BLaER1 treated with 17β-estradiol and CSF1 and Interleukin-3, amounts not matched to agents 10 nM and 100 nM (cell line): Measurements from ENCODE around the gene GNG7.
A peak's percentile ranks its signal among the peaks of the same experiment; 100 is the strongest.
"Not testable (repeated sequence)": the region's sequence is repeated elsewhere in the genome, so short reads cannot be mapped to it uniquely, and the experiment has no call there.

Experiments
- H3K27ac ChIP-seq, 11 experiments: shearing (Covaris generic); formaldehyde crosslinking; 2 replicates each; pipeline ENCODE4 v1.8.1; 2022
- H3K27me3 ChIP-seq, 11 experiments: shearing (Covaris generic); formaldehyde crosslinking; 2 replicates each; pipeline ENCODE4 v1.8.1; 2022
- H3K36me3 ChIP-seq, 11 experiments: shearing (Covaris generic); formaldehyde crosslinking; 2 replicates each; pipeline ENCODE4 v1.8.1; 2022
- H3K4me1 ChIP-seq, 10 experiments: shearing (Covaris generic); formaldehyde crosslinking; 2 replicates each; pipeline ENCODE4 v1.8.1; 2022
- H3K4me2 ChIP-seq, 11 experiments: shearing (Covaris generic); formaldehyde crosslinking; 2 replicates each; pipeline ENCODE4 v1.8.1; 2022
- H3K4me3 ChIP-seq, 10 experiments: shearing (Covaris generic); formaldehyde crosslinking; 2 replicates each; pipeline ENCODE4 v1.8.1; 2022
- H3K9ac ChIP-seq, 11 experiments: shearing (Covaris generic); formaldehyde crosslinking; 2 replicates each; pipeline ENCODE4 v1.8.1; 2022
- H3K9me3 ChIP-seq, 11 experiments: shearing (Covaris generic); formaldehyde crosslinking; replicated peaks in 1 of 11; 2 replicates each; pipeline ENCODE4 v1.8.1; 2022
- H4K20me1 ChIP-seq, 11 experiments: shearing (Covaris generic); formaldehyde crosslinking; 2 replicates each; pipeline ENCODE4 v1.8.1; 2022
- Cebpa-rat ChIP-seq, 11 experiments: shearing (Covaris generic); IDR thresholded peaks; 2 replicates each; pipeline ENCODE4 v1.8.1; 2022

GNG7 gene

DNA sequence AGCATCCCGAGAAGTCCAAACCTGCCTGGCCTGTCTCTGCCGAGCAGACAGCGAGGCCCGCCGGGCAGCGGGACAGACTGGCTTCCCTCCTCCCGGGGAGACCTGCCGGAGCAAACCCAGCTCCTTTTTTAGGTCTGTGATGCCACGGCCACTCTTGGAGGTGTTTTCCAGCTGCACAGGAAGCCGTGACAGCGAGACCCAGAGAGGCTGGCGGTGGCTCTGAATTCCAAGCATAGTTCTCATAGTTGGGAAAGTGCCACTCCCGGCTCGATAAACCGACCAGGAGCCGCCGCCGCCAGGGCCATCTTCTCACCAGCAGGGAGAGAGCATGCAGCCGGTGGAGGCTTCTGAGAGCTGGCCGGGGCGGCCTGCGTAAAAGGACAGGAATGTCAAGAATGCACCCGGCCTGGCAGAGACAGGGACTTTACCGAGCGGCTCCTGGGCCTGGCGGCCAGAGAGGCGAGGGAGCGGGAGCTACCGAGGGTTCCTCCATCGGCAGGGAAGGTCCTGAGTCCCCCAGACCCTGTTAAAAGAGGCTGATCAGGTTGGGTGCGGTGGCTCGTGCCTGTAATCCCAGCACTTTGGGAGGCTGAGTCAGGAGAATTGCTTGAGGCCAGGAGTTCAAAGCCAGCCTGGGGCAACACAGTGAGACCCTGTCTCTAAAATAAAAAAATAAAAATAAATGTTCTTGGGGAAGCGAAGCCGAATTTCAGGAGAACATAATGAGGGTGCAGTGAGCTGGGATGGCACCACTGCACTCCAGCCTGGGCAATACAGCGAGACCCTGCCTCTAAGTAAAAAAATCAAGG, 161.6 kb downstream of the GNG7 start:
- Histone ChIP-seq H3K9ac (0 out of 22 replicates have a peak overlapping the region, but pooled peaks of 3 of the 11 experiments have one; percentile 4 to 33 (median 19)), H3K36me3 (peaks cover 0 to 14% (median 0%) of the 10 kb centered on the region in 11 experiments; a peak in 7 of 22 replicates), H3K27ac (peak overlapping the region in 4 of 11 experiments; percentile 2 to 48 (median 18); a peak in 5 of 22 replicates), H3K9me3 (no peaks in the 10 kb centered on the region), H3K4me3 (no peak overlapping the region), H3K4me1 (peaks cover 57 to 87% (median 73%) of the 10 kb centered on the region in 10 experiments), H3K27me3 (peaks cover 0 to 8% (median 0%) of the 10 kb centered on the region in 11 experiments; a peak in 2 of 22 replicates), H3K4me2 (peak overlapping the region in 3 of 11 experiments; percentile 13 to 30 (median 13); a peak in 3 of 22 replicates), H4K20me1 (peaks cover 0 to 40% (median 14%) of the 10 kb centered on the region in 11 experiments; a peak in 10 of 22 replicates)
- TF ChIP-seq Cebpa-rat (IDR thresholded peaks at IDR 0.05) = no peak

DNA sequence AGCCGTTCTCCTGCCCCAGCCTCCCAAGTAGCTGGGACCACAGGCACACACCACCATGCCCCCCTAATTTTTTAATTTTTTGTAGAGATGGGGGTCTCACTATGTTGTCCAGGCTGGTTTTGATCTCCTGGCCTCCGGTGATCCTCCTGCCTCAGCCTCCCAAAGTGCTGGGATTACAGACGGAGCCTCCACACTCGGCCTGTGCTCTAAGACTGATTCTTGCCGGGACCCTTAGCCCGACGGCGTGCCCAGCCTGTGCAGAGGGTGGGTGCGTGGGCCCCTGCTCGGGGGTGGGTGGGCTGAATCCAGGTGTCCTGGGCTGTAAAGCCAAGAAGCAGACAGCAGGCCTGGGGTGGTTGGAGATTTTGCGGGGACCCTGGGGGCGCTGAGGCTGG, 162.2 kb downstream of the GNG7 start:
- peaks cover 0 to 34% (median 12%) of the 10 kb centered on the region in 11 experiments; a peak in 10 of 22 replicates for H4K20me1 ChIP-seq
- H3K4me1 ChIP-seq = peaks cover 51 to 85% (median 67%) of the 10 kb centered on the region in 10 experiments
- H3K27me3 ChIP-seq = peaks cover 0 to 8% (median 0%) of the 10 kb centered on the region in 11 experiments; a peak in 2 of 22 replicates
- H3K36me3 ChIP-seq = peaks cover 0 to 14% (median 0%) of the 10 kb centered on the region in 11 experiments; a peak in 7 of 22 replicates
- 0 out of 22 replicates have a peak overlapping the region, but pooled peaks of 1 of the 11 experiments have one; percentile 19 for H3K9ac ChIP-seq
- no peak for TF ChIP-seq Cebpa-rat (IDR thresholded peaks at IDR 0.05)
- peak overlapping the region in 4 of 11 experiments; percentile 2 to 48 (median 18); a peak in 3 of 22 replicates for H3K27ac ChIP-seq
- peak overlapping the region in 5 of 11 experiments; percentile 13 to 30 (median 21); a peak in 4 of 22 replicates for H3K4me2 ChIP-seq
- H3K4me3 ChIP-seq = no peak overlapping the region
- no peaks in the 10 kb centered on the region for H3K9me3 ChIP-seq

DNA sequence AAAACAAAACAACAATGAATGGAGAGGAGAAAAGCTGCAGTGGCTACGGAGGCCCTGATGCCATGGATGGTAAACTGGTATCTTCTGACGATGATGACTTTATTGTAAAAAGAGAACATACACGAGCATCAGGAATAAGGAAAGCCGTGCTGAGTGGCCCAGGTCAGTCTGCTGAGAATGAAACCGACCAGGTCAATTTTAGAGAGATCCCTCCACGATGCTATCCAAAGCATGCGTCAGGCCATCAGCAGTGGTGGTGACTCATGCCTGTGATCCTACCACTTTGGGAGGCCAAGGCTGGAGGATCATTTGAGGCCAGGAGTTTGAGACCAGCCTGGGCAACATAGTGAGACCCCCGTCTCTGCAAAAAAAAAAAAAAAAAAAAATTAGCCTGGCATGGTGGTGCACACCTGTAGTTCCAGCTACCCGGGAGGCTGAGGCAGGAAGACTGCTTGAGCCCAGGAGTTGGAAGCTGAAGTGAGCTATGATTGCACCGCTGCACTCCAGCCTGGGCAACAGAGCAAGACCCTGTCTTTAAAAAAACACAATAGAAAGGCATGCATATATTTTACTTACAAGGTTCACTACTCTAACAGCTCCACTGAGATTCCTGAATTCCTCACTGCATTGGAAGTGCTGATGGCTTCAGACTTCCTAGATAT, 164.3 kb downstream of the GNG7 start:
- no peak overlapping the region for H3K9ac ChIP-seq
- H3K4me1 ChIP-seq = peaks cover 49 to 80% (median 63%) of the 10 kb centered on the region in 10 experiments
- peak overlapping the region in 8 of 11 experiments; percentile 22 to 61 (median 53); a peak in 13 of 22 replicates for H3K4me2 ChIP-seq
- no peaks in the 10 kb centered on the region for H3K9me3 ChIP-seq
- H4K20me1 ChIP-seq = peaks cover 0 to 25% (median 0%) of the 10 kb centered on the region in 11 experiments; a peak in 6 of 22 replicates
- peak overlapping the region in 1 of 11 experiments; percentile 2; a peak in 1 of 22 replicates for H3K27ac ChIP-seq
- no peaks in the 10 kb centered on the region for H3K27me3 ChIP-seq
- no peak for TF ChIP-seq Cebpa-rat (IDR thresholded peaks at IDR 0.05)
- no peak overlapping the region for H3K4me3 ChIP-seq
- peaks cover 0 to 14% (median 0%) of the 10 kb centered on the region in 11 experiments; a peak in 7 of 22 replicates for H3K36me3 ChIP-seq

GRCh38 chr19:2537584-2537983, 164.9 kb downstream of the GNG7 start:
- not testable (repeated sequence) for H3K9ac ChIP-seq, H3K27me3 ChIP-seq, H3K4me3 ChIP-seq, H3K9me3 ChIP-seq
- peaks cover 0 to 18% (median 0%) of the 10 kb centered on the region in 11 experiments; a peak in 5 of 22 replicates for H4K20me1 ChIP-seq
- peak overlapping the region in 3 of 11 experiments; percentile 2 to 21 (median 8); a peak in 1 of 22 replicates for H3K27ac ChIP-seq
- peak overlapping the region in 8 of 11 experiments; percentile 22 to 61 (median 53); a peak in 14 of 22 replicates for H3K4me2 ChIP-seq
- H3K4me1 ChIP-seq = peaks cover 43 to 73% (median 57%) of the 10 kb centered on the region in 10 experiments
- peaks cover 0 to 14% (median 0%) of the 10 kb centered on the region in 11 experiments; a peak in 7 of 22 replicates for H3K36me3 ChIP-seq

GRCh38 chr19:2536461-2536860, 166.0 kb downstream of the GNG7 start:
- Histone ChIP-seq H4K20me1 (peaks cover 0 to 13% (median 0%) of the 10 kb centered on the region in 11 experiments; a peak in 5 of 22 replicates), H3K4me3 (no peak overlapping the region), H3K9ac (peak overlapping the region in 1 of 11 experiments; percentile 10; a peak in 1 of 22 replicates), H3K36me3 (peaks cover 0 to 18% (median 0%) of the 10 kb centered on the region in 11 experiments; a peak in 7 of 22 replicates), H3K4me1 (peaks cover 33 to 62% (median 47%) of the 10 kb centered on the region in 10 experiments), H3K9me3 (peaks cover 0 to 13% (median 3%) of the 10 kb centered on the region in 11 experiments; a peak in 9 of 22 replicates), H3K4me2 (no peak overlapping the region), H3K27me3 (no peaks in the 10 kb centered on the region), H3K27ac (peak overlapping the region in 3 of 11 experiments; percentile 10 to 35 (median 15); a peak in 3 of 22 replicates)
- TF ChIP-seq Cebpa-rat (IDR thresholded peaks at IDR 0.05) = no peak

DNA sequence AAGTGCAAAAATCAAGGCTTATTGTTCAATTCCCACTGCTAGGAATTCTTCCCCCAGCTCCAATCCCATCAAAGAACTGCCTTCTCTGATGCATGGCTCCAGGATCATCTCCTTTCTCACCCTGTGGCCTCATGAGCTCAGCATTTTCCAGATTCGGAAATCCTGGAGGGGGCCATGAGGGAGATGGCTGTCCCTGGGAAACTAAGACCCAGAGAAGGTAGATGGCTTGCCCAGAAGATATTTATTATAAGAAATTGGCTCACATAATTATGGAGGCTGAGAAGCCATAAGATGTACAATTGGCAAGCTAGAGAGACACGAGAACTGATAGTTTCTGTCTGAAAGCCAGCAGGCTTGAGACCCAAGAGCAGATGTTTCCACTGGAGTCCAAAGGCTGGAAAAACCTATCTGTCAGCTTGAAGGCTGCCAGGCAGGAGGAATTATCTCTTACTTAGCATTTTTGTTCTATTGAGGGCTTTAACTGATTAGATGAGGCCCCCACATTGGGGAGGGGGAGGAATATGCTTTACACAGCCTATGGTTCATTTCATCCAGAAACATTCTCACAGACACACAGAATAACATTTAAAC, 168.0 kb downstream of the GNG7 start:
- Histone ChIP-seq H3K4me2 (peak overlapping the region; percentile 3 to 55 (median 23); a peak in 15 of 22 replicates), H3K4me1 (peaks cover 37 to 56% (median 41%) of the 10 kb centered on the region in 10 experiments), H3K4me3 (no peak overlapping the region), H3K27ac (no peak overlapping the region), H3K36me3 (peaks cover 0 to 21% (median 0%) of the 10 kb centered on the region in 11 experiments; a peak in 6 of 22 replicates), H3K9me3 (peaks cover 0 to 17% (median 4%) of the 10 kb centered on the region in 11 experiments; a peak in 9 of 22 replicates), H3K27me3 (no peaks in the 10 kb centered on the region), H3K9ac (0 out of 22 replicates have a peak overlapping the region, but pooled peaks of 2 of the 11 experiments have one; percentile 13 to 33), H4K20me1 (peaks cover 0 to 13% (median 0%) of the 10 kb centered on the region in 11 experiments; a peak in 5 of 22 replicates)
- no peak for TF ChIP-seq Cebpa-rat (IDR thresholded peaks at IDR 0.05)

DNA sequence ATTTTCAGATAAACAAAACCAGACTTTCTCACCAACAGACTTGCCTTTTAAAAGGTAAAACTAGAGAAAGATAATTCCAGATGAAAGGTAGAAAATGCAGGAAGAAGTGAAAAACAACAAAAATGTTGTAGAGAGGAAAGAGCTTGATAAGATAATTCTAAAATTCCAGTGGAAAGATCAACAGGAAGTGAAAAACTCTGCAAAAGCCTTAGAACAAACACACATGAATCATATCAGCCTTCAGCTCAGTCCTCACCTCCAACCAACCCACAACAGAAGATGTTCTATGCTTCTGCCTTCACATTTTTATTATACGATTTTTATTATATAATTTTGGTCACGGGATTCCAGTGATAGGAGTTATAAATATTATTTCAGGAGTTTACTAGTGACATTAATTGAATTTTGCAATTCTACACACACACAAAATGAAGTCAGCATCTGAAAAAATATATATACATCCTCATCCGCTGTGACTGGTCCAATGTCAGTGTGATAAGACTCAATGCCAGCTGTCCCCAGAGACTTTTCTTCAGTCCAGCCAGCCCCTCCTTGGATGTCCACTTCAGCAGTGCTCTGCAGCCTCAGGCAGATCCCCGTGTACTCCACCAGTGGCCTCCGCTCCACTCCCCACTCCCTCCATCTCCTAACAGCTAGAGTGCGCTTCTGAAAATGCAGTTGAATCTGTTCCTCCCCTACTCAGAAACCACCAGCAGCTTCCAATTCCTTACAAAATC, 168.6 kb downstream of the GNG7 start:
- Histone ChIP-seq H3K27ac (peak overlapping the region in 2 of 11 experiments; percentile 19 to 26; a peak in 2 of 22 replicates), H3K4me3 (no peak overlapping the region), H3K4me1 (peaks cover 41 to 58% (median 45%) of the 10 kb centered on the region in 10 experiments), H4K20me1 (peaks cover 0 to 13% (median 0%) of the 10 kb centered on the region in 11 experiments; a peak in 5 of 22 replicates), H3K9ac (no peak overlapping the region), H3K36me3 (peaks cover 0 to 21% (median 0%) of the 10 kb centered on the region in 11 experiments; a peak in 6 of 22 replicates), H3K27me3 (no peaks in the 10 kb centered on the region), H3K9me3 (peaks cover 0 to 17% (median 4%) of the 10 kb centered on the region in 11 experiments; a peak in 9 of 22 replicates), H3K4me2 (peak overlapping the region; percentile 3 to 55 (median 23); a peak in 16 of 22 replicates)
- no peak for TF ChIP-seq Cebpa-rat (IDR thresholded peaks at IDR 0.05)
